NCI-H187 (cell line): Measurements from ENCODE around the gene PIK3R5.
"Not testable (repeated sequence)": the region's sequence is repeated elsewhere in the genome, so short reads cannot be mapped to it uniquely, and the experiment has no call there.

Source experiments
- DNase-seq, 2 experiments: peaks; one replicate each; lab custom pipeline; 2025; lab: John Stamatoyannopoulos, UW

The PIK3R5 gene, protein sequence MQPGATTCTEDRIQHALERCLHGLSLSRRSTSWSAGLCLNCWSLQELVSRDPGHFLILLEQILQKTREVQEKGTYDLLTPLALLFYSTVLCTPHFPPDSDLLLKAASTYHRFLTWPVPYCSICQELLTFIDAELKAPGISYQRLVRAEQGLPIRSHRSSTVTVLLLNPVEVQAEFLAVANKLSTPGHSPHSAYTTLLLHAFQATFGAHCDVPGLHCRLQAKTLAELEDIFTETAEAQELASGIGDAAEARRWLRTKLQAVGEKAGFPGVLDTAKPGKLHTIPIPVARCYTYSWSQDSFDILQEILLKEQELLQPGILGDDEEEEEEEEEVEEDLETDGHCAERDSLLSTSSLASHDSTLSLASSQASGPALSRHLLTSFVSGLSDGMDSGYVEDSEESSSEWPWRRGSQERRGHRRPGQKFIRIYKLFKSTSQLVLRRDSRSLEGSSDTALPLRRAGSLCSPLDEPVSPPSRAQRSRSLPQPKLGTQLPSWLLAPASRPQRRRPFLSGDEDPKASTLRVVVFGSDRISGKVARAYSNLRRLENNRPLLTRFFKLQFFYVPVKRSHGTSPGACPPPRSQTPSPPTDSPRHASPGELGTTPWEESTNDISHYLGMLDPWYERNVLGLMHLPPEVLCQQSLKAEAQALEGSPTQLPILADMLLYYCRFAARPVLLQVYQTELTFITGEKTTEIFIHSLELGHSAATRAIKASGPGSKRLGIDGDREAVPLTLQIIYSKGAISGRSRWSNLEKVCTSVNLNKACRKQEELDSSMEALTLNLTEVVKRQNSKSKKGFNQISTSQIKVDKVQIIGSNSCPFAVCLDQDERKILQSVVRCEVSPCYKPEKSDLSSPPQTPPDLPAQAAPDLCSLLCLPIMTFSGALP

GRCh38 chr17:8965394-8966168 is at the start of gene PIK3R5:
PIK3R5 (minus strand) TSS chr17:8965707; CDS start chr17:8911494, 54,213 bp downstream.
- no peak for DNase-seq

GRCh38 chr17:9011001-9011400 is 45.5 kb upstream of the PIK3R5 start:
- no peak for DNase-seq

DNA sequence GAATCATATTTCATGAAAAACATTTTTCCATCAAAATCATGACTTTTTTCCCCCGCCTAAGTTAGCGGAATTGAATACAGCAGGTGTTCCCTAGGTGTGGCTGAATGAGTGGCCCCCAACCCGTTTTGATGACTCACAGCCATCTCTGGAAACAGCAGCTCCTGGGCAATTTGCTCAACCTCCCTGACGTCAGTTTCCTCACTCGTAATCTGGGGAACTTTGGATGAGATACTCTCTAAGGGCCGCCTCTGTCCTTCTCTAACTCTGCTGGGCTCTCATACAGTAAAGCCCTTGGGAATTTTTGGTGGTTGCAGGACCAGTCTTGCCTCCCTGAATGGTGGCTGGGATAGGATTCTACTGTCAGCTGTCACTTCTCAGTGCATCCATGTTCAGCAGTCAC is 44.2 kb upstream of the PIK3R5 start:
- no peak for DNase-seq

GRCh38 chr17:9009096-9009495 is 43.6 kb upstream of the PIK3R5 start:
- no peak for DNase-seq

DNA sequence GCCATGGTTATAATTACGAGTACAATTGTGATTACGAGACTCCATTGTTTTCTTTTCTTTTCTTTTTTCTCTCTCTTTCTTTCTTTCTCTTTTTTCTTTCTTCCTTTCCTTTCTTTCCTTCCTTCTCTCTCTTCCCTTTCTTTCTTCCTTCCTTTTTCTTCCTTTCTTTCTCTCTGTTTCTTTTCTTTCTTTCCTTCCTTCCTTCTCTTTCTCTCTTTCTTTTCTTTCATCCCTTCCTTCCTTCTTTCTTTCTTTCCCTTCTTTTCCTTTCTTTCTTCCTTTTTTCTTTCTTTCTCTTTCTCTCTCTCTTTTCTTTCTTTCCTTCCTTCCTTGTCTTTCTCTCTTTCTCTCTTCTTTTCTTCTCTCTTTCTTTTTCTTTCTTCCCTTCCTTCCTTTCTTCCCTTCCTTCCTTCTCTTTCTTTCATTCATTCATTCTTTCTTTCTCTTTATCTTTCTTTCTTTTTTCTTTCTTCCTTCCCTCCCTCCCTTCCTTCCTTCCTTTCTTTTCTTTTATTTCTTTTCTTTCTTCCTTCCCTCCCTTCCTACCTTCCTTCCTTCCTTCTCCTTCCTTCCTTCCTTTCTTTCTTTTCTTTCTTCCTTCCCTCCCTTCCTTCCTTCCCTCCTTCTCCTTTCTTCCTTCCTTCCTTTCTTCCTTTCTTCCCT is 41.7 kb upstream of the PIK3R5 start:
- DNase-seq: no peak

- no peak for DNase-seq
Measured at GRCh38 chr17:9006175-9006767, 40.8 kb upstream of the PIK3R5 start.

GRCh38 chr17:9004961-9005285 is 39.4 kb upstream of the PIK3R5 start:
- DNase-seq: no peak

DNA sequence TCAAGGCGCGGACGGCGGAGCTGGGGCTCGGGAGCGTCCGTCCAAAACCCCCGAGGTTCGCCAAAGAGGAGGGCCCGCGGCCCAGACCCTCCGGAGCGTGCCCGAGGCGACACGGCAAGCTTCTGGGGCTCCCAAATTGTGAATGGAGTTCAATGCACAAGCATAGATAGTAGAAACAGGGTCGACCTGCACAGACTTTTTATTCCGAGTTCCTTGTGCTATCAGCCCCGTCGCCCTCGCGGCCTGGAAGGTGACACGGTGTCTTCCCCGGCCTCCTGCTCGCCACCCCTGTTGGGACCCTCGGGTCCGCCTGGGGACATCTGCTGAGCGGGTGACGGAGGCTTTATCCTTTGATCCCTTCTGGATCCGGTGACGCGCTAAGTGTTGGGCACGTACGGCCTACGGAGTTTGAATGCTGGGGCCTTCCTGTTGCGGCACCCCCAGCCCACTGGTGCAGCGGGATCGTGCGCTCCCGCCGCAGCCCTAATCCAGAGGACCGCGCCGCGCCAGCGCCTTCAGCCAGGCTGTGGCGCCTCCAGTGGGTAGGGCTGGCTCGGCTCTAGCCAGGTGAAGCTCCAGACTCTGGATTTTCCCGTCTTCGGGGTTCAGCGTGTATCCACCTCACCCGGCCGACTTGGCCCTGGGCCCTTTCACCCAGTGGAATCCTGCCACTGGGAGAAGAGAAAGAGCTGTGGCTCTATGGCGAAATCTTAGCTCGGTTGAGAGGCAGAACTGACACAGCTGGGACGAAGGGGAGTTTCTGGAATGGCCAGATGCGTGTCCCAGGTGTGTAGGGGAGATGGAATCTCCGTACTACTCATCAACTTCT is 38.8 kb upstream of the PIK3R5 start:
- no peak for DNase-seq

- no peak for DNase-seq
Measured at GRCh38 chr17:9003355-9004131, 38.0 kb upstream of the PIK3R5 start.

DNA sequence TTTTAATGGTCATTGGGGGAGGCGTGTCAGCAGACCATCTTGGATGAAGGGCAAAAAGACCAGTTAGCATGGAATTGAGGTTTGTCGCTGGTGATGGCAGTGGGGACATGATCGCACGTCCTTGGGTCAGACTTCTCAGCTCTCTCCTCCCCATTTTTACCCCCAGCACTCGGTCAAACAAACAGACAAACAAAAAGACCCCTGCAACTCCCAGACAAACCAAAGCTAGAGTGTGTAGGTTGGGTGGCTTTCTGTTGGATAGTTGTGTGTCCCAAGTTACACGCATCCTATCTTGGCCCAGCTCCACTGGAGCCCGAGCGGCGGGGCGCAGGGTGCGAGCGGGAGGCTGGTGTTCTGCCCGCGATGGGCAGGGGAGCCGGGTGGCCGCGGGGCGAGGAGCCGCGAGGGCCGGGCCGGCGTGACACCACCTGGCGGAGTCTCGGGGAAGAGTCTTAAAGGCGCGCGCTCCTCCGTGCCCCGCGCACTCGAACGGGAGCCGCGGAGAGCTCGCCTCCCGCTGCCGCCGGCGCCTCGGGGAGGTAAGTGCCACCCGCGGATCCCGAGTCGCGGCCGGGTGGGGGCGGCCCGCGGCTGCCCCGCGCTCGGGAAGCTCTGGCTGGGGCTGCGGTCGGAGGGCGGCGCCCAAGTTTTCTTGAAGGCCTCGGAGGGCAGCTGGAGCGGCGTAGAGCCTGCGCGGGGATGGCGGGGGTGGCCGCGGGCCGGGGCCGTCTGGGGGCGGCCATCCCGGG is 37.3 kb upstream of the PIK3R5 start:
- no peak for DNase-seq

- DNase-seq: no peak
Measured at GRCh38 chr17:9002227-9002605, 36.7 kb upstream of the PIK3R5 start.

GRCh38 chr17:9001559-9001958 is 36.1 kb upstream of the PIK3R5 start:
- DNase-seq: no peak

DNA sequence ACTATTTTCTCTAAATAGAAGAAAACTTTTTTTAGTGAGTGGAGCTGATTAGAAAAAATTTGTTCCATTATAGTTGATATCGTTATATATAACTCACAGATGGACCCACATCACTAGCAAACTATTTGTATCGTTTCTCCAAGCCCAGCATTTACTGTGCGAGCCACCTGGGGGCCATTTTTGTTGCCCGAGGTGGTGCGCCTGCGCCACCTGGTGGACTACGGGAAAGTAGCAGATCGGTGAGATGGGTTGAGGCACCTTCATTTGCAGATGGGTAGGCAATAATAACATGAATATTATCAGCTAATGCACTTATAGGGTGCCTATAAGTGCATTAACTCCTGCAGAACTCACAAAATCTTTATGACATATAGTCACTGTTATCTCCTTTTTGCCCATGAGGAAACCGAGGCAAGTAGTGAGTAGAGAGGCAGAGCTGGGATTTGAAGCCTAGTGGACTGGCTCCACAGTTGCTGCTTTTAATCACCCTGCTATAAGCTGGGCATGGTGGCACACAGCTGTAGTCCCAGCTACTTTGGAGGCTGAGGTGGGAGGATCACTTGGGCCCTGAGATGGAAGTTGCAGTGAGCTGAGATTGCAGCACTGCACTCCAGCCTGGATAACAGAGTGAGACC is 32.6 kb upstream of the PIK3R5 start:
- DNase-seq: no peak

- DNase-seq: no peak
Measured at GRCh38 chr17:8995711-8996110, 30.2 kb upstream of the PIK3R5 start.

GRCh38 chr17:8994319-8994718 is 28.8 kb upstream of the PIK3R5 start:
- DNase-seq: no peak

- DNase-seq: no peak
Measured at GRCh38 chr17:8991514-8992285, 26.2 kb upstream of the PIK3R5 start.

- not testable (repeated sequence) for DNase-seq
Measured at GRCh38 chr17:8988263-8988935, 22.9 kb upstream of the PIK3R5 start.
